HepG2 (cell line): ENCODE results near the gene IRF3. TPM values are rescaled to one million over a fixed set of nuclear protein-coding genes. Genes with fewer than 3 reads are reported as not detected.

ENCODE experiments used
- AHR ChIP-seq: IDR thresholded peaks from 2 replicates; pipeline ENCODE4 v1.6.1; 2018; ENCODE audit warnings: missing genetic modification reagents, missing compliant biosample characterization
- EHMT2 ChIP-seq: fragments of 200-600 bp; sonication (generic); IDR thresholded peaks from 2 replicates; pipeline ENCODE4 v1.7.0; 2017; ENCODE audit warnings: antibody characterized with exemption, low read depth, low read length, borderline replicate concordance
- HOXA5 ChIP-seq: sonication (generic); formaldehyde crosslinking; IDR thresholded peaks from 2 replicates; pipeline ENCODE4 v1.4.0; 2020; ENCODE audit warnings: missing genetic modification reagents
- NCOA5 ChIP-seq: sonication (generic); formaldehyde crosslinking; IDR thresholded peaks from 2 replicates; pipeline ENCODE4 v1.4.0; 2020; ENCODE audit warnings: missing genetic modification reagents
- NONO ChIP-seq, 2 experiments: fragments of 450-650 bp in 1 of 2; sonication (generic) in 1 of 2; formaldehyde crosslinking in 1 of 2; IDR thresholded peaks in 1 of 2; conservative IDR thresholded peaks in 1 of 2; 2 replicates each; pipeline versions ENCODE4 v1.6.1 to v1.8.0; 2017 to 2022; ENCODE audit warnings: mild to moderate bottlenecking in 1 of 2, missing genetic modification reagents in 1 of 2, moderate library complexity in 1 of 2
- STAT5B ChIP-seq: sonication (generic); formaldehyde crosslinking; IDR thresholded peaks from 2 replicates; pipeline ENCODE4 v1.4.0; 2020; ENCODE audit warnings: missing genetic modification reagents
- ZFP36L2 ChIP-seq: sonication (generic); formaldehyde crosslinking; IDR thresholded peaks from 2 replicates; pipeline ENCODE4 v1.4.0; 2020; ENCODE audit warnings: missing genetic modification reagents
- ZFX ChIP-seq: sonication (generic); formaldehyde crosslinking; IDR thresholded peaks from 2 replicates; pipeline ENCODE4 v1.4.0; 2020; ENCODE audit warnings: mild to moderate bottlenecking, low read depth, missing genetic modification reagents, moderate library complexity
- ZFYVE20 ChIP-seq: sonication (generic); formaldehyde crosslinking; IDR thresholded peaks from 2 replicates; pipeline ENCODE4 v1.8.0; 2023; ENCODE audit warnings: low read depth, mild to moderate bottlenecking, moderate library complexity, missing genetic modification reagents, borderline replicate concordance
- ZNF207 ChIP-seq: fragments of 450-650 bp; IDR thresholded peaks from 2 replicates; pipeline ENCODE4 v1.6.1; 2016; ENCODE audit warnings: antibody characterized with exemption, borderline replicate concordance
- ZNF768 ChIP-seq: sonication (generic); formaldehyde crosslinking; IDR thresholded peaks from 2 replicates; pipeline ENCODE4 v1.4.0; 2020; ENCODE audit warnings: missing genetic modification reagents
- ZSCAN22 ChIP-seq: sonication (generic); formaldehyde crosslinking; IDR thresholded peaks from 2 replicates; pipeline ENCODE4 v1.4.0; 2020; ENCODE audit warnings: mild to moderate bottlenecking, missing genetic modification reagents
- polyA plus RNA-seq, 8 experiments: library from polyadenylated mRNA; depleted of rRNA in 3 of 8; stranded (reverse) in 7 of 8; unstranded in 1 of 8; fragments of >200 nt; fragmentation: Illumina TruSeq in 4 of 8; extraction: Trizol in 4 of 8; gene quantifications; 2 replicates each; pipeline versions ENCODE4 v1.2.1 to v1.2.3, GENCODE V29; 2011 to 2016; ENCODE audit warnings: low read depth in 4 of 8, missing spikeins in 1 of 8, mixed read lengths in 1 of 8; ENCODE audit not compliant: insufficient read depth in 1 of 8
- total RNA-seq, 5 experiments: library from RNA; depleted of rRNA; stranded (reverse); fragments of >200 nt; fragmentation: Illumina TruSeq; extraction: Trizol; gene quantifications; 2 replicates each; pipeline ENCODE4 v1.2.3, GENCODE V29; 2016; ENCODE audit warnings: low read depth in 1 of 5
- TF ChIP-seq, protein P1 (sequence below): sonication (generic); formaldehyde crosslinking; IDR thresholded peaks from 2 replicates; pipeline ENCODE4 v1.8.1; 2023; ENCODE audit warnings: mild to moderate bottlenecking, missing genetic modification reagents
- TF ChIP-seq, protein P2 (sequence below): IDR thresholded peaks from 2 replicates; pipeline ENCODE4 v1.6.1; 2016; ENCODE audit warnings: low read depth, borderline replicate concordance
- TF ChIP-seq, protein P3 (sequence below), 2 experiments: sonication (generic) in 1 of 2; formaldehyde crosslinking in 1 of 2; IDR thresholded peaks; 2 replicates each; pipeline versions ENCODE4 v1.4.0 to v1.6.1; 2016 to 2020; ENCODE audit warnings: borderline replicate concordance in 1 of 2, low read depth in 1 of 2, mild to moderate bottlenecking in 1 of 2, missing genetic modification reagents in 1 of 2
- TF ChIP-seq, protein P4 (sequence below): sonication (generic); formaldehyde crosslinking; IDR thresholded peaks from 2 replicates; pipeline ENCODE4; 2020; ENCODE audit warnings: missing genetic modification reagents, mild to moderate bottlenecking, borderline replicate concordance
- TF ChIP-seq, protein P5 (sequence below): IDR thresholded peaks from 2 replicates; pipeline ENCODE4 v1.6.1; 2016

Gene IRF3
- total and polyA plus RNA-seq, 2 of the 13 experiments (the other 11 are each of a cell fraction or from before 2014, with no cell fraction given) = 61.9 to 65.5 TPM

DNA sequence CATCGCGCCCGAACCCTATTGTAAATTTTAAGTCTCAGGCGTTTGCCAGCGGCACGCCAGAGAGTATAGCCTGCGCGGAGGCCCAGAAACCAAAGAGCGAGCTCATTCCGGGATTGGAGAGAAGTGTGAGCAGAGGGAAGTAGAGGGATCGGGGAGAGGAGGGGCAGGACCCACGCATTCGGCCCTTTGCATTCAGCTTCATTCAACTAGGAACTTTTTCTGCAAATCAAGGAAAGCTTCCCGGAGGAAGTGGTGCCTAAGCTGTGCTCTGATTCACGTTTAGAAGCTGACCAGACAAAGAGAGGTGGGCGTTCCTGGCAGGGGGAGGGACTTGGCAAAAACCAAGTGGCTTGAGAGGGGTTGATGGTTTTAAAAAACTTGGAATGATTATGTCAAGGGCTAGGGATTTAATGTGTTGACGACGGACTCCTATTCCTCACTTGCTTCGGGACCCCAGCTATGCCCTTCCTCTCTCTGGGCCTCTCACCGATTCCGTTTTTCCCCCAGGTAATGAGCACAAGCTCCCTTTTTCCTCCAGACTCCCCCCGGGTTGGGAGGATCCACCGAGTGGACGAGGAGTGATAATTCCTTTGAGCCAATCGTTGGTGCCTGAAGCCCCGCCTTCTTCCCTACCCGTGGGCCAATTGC, 10.6 kb upstream of the IRF3 start (continued):
- TF ChIP-seq, protein P1, sequence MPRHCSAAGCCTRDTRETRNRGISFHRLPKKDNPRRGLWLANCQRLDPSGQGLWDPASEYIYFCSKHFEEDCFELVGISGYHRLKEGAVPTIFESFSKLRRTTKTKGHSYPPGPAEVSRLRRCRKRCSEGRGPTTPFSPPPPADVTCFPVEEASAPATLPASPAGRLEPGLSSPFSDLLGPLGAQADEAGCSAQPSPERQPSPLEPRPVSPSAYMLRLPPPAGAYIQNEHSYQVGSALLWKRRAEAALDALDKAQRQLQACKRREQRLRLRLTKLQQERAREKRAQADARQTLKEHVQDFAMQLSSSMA = no peak
- TF ChIP-seq AHR (CRISPR knock-in tag) = no peak
- no peak; the same call in 1 of the 2 replicates for TF ChIP-seq NONO (IDR thresholded peaks at IDR 0.05)
- TF ChIP-seq NONO (CRISPR knock-in tag; conservative IDR thresholded peaks at IDR 0.05) = no peak
- TF ChIP-seq, protein P2, sequence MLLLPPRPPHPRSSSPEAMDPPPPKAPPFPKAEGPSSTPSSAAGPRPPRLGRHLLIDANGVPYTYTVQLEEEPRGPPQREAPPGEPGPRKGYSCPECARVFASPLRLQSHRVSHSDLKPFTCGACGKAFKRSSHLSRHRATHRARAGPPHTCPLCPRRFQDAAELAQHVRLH (CRISPR knock-in tag) = no peak
- TF ChIP-seq, protein P3, sequence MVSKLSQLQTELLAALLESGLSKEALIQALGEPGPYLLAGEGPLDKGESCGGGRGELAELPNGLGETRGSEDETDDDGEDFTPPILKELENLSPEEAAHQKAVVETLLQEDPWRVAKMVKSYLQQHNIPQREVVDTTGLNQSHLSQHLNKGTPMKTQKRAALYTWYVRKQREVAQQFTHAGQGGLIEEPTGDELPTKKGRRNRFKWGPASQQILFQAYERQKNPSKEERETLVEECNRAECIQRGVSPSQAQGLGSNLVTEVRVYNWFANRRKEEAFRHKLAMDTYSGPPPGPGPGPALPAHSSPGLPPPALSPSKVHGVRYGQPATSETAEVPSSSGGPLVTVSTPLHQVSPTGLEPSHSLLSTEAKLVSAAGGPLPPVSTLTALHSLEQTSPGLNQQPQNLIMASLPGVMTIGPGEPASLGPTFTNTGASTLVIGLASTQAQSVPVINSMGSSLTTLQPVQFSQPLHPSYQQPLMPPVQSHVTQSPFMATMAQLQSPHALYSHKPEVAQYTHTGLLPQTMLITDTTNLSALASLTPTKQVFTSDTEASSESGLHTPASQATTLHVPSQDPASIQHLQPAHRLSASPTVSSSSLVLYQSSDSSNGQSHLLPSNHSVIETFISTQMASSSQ (IDR thresholded peaks at IDR 0.05; ENCODE audit: low read depth) = no peak
- TF ChIP-seq, protein P3 (CRISPR knock-in tag; IDR thresholded peaks at IDR 0.05; ENCODE audit: borderline replicate concordance) = no peak
- no peak for TF ChIP-seq ZNF207
- no peak for TF ChIP-seq ZFP36L2
- no peak for TF ChIP-seq NCOA5 (CRISPR knock-in tag)
- TF ChIP-seq ZFYVE20 (CRISPR knock-in tag) = no peak
- TF ChIP-seq HOXA5 = no peak; the same call in 1 of the 2 replicates
- TF ChIP-seq, protein P4, sequence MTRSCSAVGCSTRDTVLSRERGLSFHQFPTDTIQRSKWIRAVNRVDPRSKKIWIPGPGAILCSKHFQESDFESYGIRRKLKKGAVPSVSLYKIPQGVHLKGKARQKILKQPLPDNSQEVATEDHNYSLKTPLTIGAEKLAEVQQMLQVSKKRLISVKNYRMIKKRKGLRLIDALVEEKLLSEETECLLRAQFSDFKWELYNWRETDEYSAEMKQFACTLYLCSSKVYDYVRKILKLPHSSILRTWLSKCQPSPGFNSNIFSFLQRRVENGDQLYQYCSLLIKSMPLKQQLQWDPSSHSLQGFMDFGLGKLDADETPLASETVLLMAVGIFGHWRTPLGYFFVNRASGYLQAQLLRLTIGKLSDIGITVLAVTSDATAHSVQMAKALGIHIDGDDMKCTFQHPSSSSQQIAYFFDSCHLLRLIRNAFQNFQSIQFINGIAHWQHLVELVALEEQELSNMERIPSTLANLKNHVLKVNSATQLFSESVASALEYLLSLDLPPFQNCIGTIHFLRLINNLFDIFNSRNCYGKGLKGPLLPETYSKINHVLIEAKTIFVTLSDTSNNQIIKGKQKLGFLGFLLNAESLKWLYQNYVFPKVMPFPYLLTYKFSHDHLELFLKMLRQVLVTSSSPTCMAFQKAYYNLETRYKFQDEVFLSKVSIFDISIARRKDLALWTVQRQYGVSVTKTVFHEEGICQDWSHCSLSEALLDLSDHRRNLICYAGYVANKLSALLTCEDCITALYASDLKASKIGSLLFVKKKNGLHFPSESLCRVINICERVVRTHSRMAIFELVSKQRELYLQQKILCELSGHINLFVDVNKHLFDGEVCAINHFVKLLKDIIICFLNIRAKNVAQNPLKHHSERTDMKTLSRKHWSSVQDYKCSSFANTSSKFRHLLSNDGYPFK (CRISPR knock-in tag) = no peak
- no peak for TF ChIP-seq EHMT2
- no peak for TF ChIP-seq ZSCAN22
- TF ChIP-seq, protein P5, sequence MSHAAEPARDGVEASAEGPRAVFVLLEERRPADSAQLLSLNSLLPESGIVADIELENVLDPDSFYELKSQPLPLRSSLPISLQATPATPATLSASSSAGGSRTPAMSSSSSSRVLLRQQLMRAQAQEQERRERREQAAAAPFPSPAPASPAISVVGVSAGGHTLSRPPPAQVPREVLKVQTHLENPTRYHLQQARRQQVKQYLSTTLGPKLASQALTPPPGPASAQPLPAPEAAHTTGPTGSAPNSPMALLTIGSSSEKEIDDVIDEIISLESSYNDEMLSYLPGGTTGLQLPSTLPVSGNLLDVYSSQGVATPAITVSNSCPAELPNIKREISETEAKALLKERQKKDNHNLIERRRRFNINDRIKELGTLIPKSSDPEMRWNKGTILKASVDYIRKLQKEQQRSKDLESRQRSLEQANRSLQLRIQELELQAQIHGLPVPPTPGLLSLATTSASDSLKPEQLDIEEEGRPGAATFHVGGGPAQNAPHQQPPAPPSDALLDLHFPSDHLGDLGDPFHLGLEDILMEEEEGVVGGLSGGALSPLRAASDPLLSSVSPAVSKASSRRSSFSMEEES (CRISPR knock-in tag) = no peak
- peak; percentile 68 for TF ChIP-seq ZNF768 (CRISPR knock-in tag)
- TF ChIP-seq STAT5B (CRISPR knock-in tag) = no peak
- TF ChIP-seq ZFX (CRISPR knock-in tag) = peak; percentile 27; the same call in 1 of the 2 replicates
